ENCODE data around the gene PKN3. TPM values are rescaled to one million over a fixed set of nuclear protein-coding genes. Genes with fewer than 3 reads are reported as not detected.

Gene PKN3
- total RNA-seq, 1 donor from 2014 or later, result 11.1 TPM

DNA sequence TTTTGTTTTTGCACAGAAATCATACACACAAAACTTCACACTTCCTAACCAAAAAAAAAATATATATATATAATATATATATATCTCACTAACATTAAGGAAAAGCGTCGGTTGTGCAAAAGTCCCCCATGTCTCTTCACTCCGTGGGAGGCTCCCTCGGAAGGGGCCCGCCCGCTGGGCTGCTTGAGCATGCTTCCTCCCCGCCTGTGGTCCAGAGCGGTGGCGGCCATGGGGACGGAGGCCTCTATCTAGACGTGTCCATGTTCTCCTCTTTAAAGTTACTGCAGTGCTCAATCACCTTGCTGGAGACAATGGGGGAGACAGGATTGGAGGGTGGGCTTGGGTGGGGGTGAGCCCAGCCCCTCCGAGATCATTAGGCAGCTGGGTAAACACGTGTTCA is 28.8 kb downstream of the PKN3 start:
- DNase-seq, result no peak

DNA sequence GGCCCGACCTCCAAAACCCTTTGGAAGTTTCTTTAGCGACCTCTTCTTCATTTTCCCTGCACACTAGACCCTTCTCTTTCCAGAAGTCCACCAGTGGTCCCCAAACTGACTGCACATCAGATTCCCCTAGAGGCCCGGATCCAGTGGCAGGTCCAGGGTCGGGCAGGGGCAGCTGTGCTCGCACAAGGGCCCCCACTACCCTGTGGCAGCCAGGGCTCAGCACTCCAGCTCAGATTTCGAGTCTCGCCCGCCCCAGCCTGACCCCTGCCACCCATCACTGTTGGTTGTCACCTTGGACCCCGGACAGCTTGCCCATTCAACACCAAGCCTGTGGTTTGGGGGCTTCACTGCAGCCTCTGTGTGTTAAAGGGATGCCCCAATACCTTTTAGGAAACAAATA is 29.4 kb downstream of the PKN3 start:
- ATAC-seq (no peak), DNase-seq (no peak)
- no peaks in the 10 kb centered on the region for H3K9me3 ChIP-seq
- no peak overlapping the region for H3K4me3 ChIP-seq
- H3K27ac ChIP-seq, result no peak overlapping the region
- H3K4me1 ChIP-seq, result no peaks in the 10 kb centered on the region
- intact Hi-C loops (cut with DNase I), result no loop called here
- TF ChIP-seq, protein P1, sequence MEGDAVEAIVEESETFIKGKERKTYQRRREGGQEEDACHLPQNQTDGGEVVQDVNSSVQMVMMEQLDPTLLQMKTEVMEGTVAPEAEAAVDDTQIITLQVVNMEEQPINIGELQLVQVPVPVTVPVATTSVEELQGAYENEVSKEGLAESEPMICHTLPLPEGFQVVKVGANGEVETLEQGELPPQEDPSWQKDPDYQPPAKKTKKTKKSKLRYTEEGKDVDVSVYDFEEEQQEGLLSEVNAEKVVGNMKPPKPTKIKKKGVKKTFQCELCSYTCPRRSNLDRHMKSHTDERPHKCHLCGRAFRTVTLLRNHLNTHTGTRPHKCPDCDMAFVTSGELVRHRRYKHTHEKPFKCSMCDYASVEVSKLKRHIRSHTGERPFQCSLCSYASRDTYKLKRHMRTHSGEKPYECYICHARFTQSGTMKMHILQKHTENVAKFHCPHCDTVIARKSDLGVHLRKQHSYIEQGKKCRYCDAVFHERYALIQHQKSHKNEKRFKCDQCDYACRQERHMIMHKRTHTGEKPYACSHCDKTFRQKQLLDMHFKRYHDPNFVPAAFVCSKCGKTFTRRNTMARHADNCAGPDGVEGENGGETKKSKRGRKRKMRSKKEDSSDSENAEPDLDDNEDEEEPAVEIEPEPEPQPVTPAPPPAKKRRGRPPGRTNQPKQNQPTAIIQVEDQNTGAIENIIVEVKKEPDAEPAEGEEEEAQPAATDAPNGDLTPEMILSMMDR (IDR thresholded peaks at IDR 0.05), result no peak
- peaks cover 59% of the 10 kb centered on the region for H3K36me3 ChIP-seq
- H3K27me3 ChIP-seq (ENCODE audit: low read depth), result no peaks in the 10 kb centered on the region

More for the DNA sequence above, 28.8 kb downstream of the PKN3 start:
- no peaks in the 10 kb centered on the region for H3K9me3 ChIP-seq
- no peak for ATAC-seq
- H3K36me3 ChIP-seq, result peaks cover 55% of the 10 kb centered on the region
- no peaks in the 10 kb centered on the region for H3K4me1 ChIP-seq
- no peaks in the 10 kb centered on the region for H3K27me3 ChIP-seq (ENCODE audit: low read depth)
- TF ChIP-seq, protein P1 (IDR thresholded peaks at IDR 0.05), result no peak
- intact Hi-C loops (cut with DNase I), result no loop called here
- no peak overlapping the region for H3K4me3 ChIP-seq
- no peak overlapping the region for H3K27ac ChIP-seq

DNA sequence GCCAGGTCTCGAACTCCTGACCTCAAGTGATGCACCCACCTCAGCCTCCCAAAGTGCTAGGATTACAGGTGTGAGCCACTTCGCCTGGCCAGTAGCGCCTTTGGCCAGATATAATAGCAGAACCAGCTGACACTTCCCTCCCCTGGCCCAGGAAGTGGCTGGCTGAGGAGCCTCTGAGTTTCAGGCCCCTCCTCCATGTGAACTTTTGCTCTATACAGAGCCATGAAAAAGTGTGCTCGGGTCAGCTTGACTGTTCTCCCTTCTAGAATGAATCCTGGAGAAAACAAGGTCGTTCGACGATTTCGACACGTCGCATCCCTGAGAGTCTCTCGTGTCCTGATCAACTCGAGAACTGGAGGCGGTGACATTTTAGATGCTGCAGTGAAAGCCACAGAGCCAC is 30.3 kb downstream of the PKN3 start:
- Histone ChIP-seq H3K4me3 (no peak overlapping the region), H3K27me3 (ENCODE audit: low read depth) (no peaks in the 10 kb centered on the region), H3K4me1 (no peaks in the 10 kb centered on the region), H3K27ac (no peak overlapping the region), H3K9me3 (no peaks in the 10 kb centered on the region), H3K36me3 (peaks cover 65% of the 10 kb centered on the region)
- DNase-seq, result no peak
- intact Hi-C loops (cut with DNase I), result no loop called here
- TF ChIP-seq, protein P1 (IDR thresholded peaks at IDR 0.05), result no peak
- no peak for ATAC-seq

DNA sequence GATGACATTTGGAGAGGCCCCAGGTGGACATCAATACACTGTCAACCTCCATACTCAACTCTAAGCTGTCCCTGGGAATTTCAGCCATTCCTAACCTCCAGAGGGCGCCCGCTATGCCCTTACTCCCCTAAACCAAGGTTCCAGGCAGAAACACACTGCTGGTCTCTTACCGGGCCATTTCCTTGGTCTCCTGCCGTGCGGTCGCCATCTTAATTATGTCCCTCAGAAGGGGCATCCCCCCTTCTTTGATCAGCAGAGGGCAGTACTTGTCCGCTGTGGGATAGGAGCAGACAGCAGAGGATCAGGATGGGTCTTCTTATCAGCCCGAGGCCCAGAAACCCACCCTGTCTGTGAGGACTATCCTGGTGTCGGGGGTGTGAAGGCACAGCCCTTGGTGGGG is 31.0 kb downstream of the PKN3 start:
- Histone ChIP-seq H3K4me1 (no peaks in the 10 kb centered on the region), H3K9me3 (no peaks in the 10 kb centered on the region), H3K4me3 (no peak overlapping the region), H3K27ac (peak overlapping the region; percentile 41), H3K36me3 (peaks cover 66% of the 10 kb centered on the region), H3K27me3 (ENCODE audit: low read depth) (no peaks in the 10 kb centered on the region)
- peak; percentile 79 to 90 for ATAC-seq
- intact Hi-C loops (cut with DNase I), result no loop called here
- TF ChIP-seq, protein P1 (IDR thresholded peaks at IDR 0.05), result peak; percentile 65
- peak; percentile 72 for DNase-seq

DNA sequence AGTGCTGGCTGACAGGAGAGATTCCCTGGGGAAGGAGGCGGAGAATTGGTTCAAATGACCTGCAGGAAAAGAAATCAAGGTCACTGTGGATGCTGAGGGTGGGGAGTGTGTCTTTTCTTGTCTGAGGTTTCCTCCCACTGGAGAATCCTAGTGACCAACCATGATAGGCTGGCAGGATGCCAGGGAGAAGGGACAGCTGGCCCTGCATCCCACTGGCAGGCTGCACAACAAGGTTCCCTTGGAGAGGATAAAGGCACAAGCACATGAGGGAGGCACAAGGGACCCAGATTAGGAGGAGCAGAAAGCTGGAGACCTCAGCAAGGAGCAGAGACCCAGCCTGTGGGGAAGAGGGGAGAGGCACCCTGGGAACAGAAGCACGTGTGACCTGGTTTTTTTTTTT is 33.1 kb downstream of the PKN3 start:
- DNase-seq (no peak), ATAC-seq (no peak)
- Histone ChIP-seq H3K4me3 (no peak overlapping the region), H3K4me1 (no peaks in the 10 kb centered on the region), H3K36me3 (peaks cover 74% of the 10 kb centered on the region), H3K27ac (no peak overlapping the region), H3K9me3 (no peaks in the 10 kb centered on the region), H3K27me3 (ENCODE audit: low read depth) (no peaks in the 10 kb centered on the region)
- intact Hi-C loops (cut with DNase I), result no loop called here
- TF ChIP-seq, protein P1 (IDR thresholded peaks at IDR 0.05), result no peak

DNA sequence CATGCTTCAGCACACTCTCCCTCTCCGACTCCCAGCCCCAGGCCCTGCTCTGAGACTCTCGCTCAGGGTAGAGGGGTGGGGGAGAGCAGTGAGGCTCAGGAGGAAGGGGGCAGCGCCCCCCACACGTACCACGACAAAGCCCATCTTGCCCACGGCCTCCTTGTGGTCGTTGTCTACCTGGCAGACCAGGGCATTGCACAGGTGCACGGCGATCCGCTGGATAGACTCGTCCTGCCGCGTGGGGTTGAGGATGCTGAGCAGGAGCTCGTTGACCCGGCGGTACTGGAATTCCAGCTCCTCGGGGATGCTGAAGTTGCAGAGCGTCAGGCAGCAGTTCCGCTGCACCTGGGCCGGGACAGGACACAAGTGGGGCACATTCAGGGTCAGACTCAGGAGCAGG is 40.1 kb downstream of the PKN3 start:
- intact Hi-C loops (cut with DNase I), result no loop called here
- Histone ChIP-seq H3K4me3 (no peak overlapping the region), H3K9me3 (no peaks in the 10 kb centered on the region), H3K4me1 (no peaks in the 10 kb centered on the region), H3K27me3 (ENCODE audit: low read depth) (no peaks in the 10 kb centered on the region), H3K27ac (no peak overlapping the region), H3K36me3 (peaks cover 53% of the 10 kb centered on the region)
- TF ChIP-seq, protein P1 (IDR thresholded peaks at IDR 0.05), result no peak
- DNase-seq, result no peak
- ATAC-seq, result peak in 1 of 2 donors; percentile 17
